ENCODE data around the gene TNNI2. TPM values are rescaled to one million over a fixed set of nuclear protein-coding genes. Genes with fewer than 3 reads are reported as not detected.

Gene TNNI2
- total RNA-seq, 4 donors from 2014 or later = 1.4 to 3.7 (median 2.4) TPM; not detected in 1

GRCh38 chr11:1888811-1889210 lies 50.0 kb downstream of the TNNI2 start:
- ATAC-seq (ENCODE audit: low FRiP score) = no peak
- no peak for DNase-seq (ENCODE audit: low spot score)
- no peak for TF ChIP-seq CTCF (IDR thresholded peaks at IDR 0.05)

GRCh38 chr11:1889224-1889930 lies 50.6 kb downstream of the TNNI2 start:
- ATAC-seq (ENCODE audit: low FRiP score) (no peak), DNase-seq (ENCODE audit: low spot score) (no peak)
- TF ChIP-seq CTCF (IDR thresholded peaks at IDR 0.05) = no peak

- DNase-seq (ENCODE audit: low spot score) (no peak), ATAC-seq (ENCODE audit: low FRiP score) (no peak)
- TF ChIP-seq CTCF (IDR thresholded peaks at IDR 0.05) = no peak
These were observed 51.4 kb downstream of the TNNI2 start for GRCh38 chr11:1889941-1890855.

Small RNA genes lying within 50 kb of the gene (small RNA-seq; reads per million reads assigned to genes)
- not detected for gene AC051649.1
- not detected for gene MIR4298

Other genes with a start within 250 kb of the TNNI2 start
- not detected for gene KRTAP5-2, start 240.7 kb upstream of the TNNI2 start, total RNA-seq
- gene KRTAP5-3, start 230.5 kb upstream of the TNNI2 start, total RNA-seq = not detected
- not detected for gene KRTAP5-4, start 216.8 kb upstream of the TNNI2 start, total RNA-seq
- gene KRTAP5-5, start 209.2 kb upstream of the TNNI2 start, total RNA-seq = not detected
- not detected for gene KRTAP5-6, start 141.8 kb upstream of the TNNI2 start, total RNA-seq
- 1 to 10 TPM in 3 of 4 donors, under 1 TPM in 1; 0.79 to 2.3 (median 1.6) TPM for gene IFITM10, start 88.4 kb upstream of the TNNI2 start, total RNA-seq
- gene CTSD, start 75.1 kb upstream of the TNNI2 start, total RNA-seq = 1,000 to 10,000 TPM in 1 of 4 donors, 100 to 1,000 TPM in 3; 359 to 1,165 (median 624) TPM
- not detected for gene SYT8, start 4.0 kb upstream of the TNNI2 start, total RNA-seq
- gene LSP1, start 14.1 kb downstream of the TNNI2 start, total RNA-seq = 10 to 100 TPM; 12.1 to 71.2 (median 49.8) TPM
- not detected for gene PRR33, start 52.9 kb downstream of the TNNI2 start, total RNA-seq
- gene TNNT3, start 80.7 kb downstream of the TNNI2 start, total RNA-seq = 10 to 100 TPM in 3 of 4 donors, 1 to 10 TPM in 1; 4.6 to 21.3 (median 14.4) TPM
- 100 to 1,000 TPM in 3 of 4 donors, 10 to 100 TPM in 1; 82.3 to 114 (median 111) TPM for gene MRPL23, start 108.4 kb downstream of the TNNI2 start, total RNA-seq
- gene H19, start 158.9 kb downstream of the TNNI2 start, total RNA-seq = 1,000 to 10,000 TPM in 1 of 4 donors, 100 to 1,000 TPM in 3; 386 to 1,140 (median 511) TPM